Measurements from ENCODE around the gene GJD3. TPM values are rescaled to one million over a fixed set of nuclear protein-coding genes. Genes with fewer than 3 reads are reported as not detected.

Gene GJD3
- total RNA-seq, 4 donors from 2014 or later, result 0.98 to 1.2 TPM; not detected in 2

DNA sequence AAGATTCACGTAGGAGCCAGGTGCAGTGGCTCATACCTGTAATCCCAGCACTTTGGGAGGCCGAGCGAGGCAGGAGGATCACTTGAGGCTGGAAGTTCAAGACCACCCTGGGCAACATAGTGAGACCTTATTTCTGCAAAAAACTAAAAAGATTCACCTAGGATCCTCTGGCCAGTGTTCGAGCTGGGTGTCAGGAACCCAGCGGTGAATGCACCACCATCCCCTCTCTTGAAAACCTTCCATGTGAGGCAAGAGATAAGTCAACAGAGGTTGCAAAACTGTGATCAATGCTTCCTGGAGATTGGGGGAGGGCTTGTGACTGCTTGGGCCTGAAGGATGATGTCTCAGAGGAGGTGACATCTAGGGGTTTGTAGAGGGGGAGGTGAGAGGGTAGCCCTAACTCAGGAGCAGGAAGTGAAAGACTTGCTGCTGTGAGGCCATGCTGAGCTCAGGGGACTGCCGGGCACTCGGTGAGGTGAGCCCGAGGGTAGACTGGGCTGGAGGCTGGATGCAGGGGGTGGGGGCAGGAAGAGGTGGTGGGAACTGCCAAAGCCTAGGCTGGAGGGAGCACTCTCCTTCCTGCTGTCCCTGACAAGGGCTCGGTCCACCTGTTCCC lies 11.7 kb downstream of the GJD3 start:
- in situ Hi-C loops (cut with MboI; ENCODE audit: low sequenced_read_pairs in 4 of 4) (loop anchor here in 3 of 4 donors (5.0 to 25.0 kb wide), 3 partner anchors 51 to 148 kb away; partner anchors contain the start of gene WIPF2 (in 1 of the 3)), intact Hi-C loops (cut with DNase I; ENCODE audit: low total_unique reads) (loop anchor here (5.0 to 10.0 kb wide), 2 partner anchors 148 to 159 kb away; no protein-coding TSS in a partner anchor)
- DNase-seq, result no peak

GRCh38 chr17:40352237-40352778 lies 12.2 kb downstream of the GJD3 start:
- TF ChIP-seq POLR2A (IDR thresholded peaks at IDR 0.05), result no peak
- DNase-seq (no peak), ATAC-seq (no peak)
- Histone ChIP-seq H3K27ac (peak overlapping the region; percentile 51 to 100 (median 76)), H3K9me3 (no peaks in the 10 kb centered on the region), H3K4me3 (no peak overlapping the region), H3K27me3 (no peaks in the 10 kb centered on the region), H3K36me3 (peaks cover 0 to 45% of the 10 kb centered on the region in 2 donors), H3K4me1 (peaks cover 47 to 50% of the 10 kb centered on the region in 2 donors)
- intact Hi-C loops (cut with DNase I; ENCODE audit: low total_unique reads) (loop anchor here (5.0 to 10.0 kb wide), 2 partner anchors 148 to 160 kb away; no protein-coding TSS in a partner anchor), in situ Hi-C loops (cut with MboI; ENCODE audit: low sequenced_read_pairs in 4 of 4) (loop anchor here in 3 of 4 donors (5.0 to 25.0 kb wide), 3 partner anchors 50 to 148 kb away; partner anchors contain the start of gene WIPF2 (in 1 of the 3))

More for the DNA sequence above, 11.7 kb downstream of the GJD3 start:
- ATAC-seq, result no peak
- H3K27me3 ChIP-seq, result no peaks in the 10 kb centered on the region
- peaks cover 0 to 45% of the 10 kb centered on the region in 2 donors for H3K36me3 ChIP-seq
- TF ChIP-seq, protein P1, sequence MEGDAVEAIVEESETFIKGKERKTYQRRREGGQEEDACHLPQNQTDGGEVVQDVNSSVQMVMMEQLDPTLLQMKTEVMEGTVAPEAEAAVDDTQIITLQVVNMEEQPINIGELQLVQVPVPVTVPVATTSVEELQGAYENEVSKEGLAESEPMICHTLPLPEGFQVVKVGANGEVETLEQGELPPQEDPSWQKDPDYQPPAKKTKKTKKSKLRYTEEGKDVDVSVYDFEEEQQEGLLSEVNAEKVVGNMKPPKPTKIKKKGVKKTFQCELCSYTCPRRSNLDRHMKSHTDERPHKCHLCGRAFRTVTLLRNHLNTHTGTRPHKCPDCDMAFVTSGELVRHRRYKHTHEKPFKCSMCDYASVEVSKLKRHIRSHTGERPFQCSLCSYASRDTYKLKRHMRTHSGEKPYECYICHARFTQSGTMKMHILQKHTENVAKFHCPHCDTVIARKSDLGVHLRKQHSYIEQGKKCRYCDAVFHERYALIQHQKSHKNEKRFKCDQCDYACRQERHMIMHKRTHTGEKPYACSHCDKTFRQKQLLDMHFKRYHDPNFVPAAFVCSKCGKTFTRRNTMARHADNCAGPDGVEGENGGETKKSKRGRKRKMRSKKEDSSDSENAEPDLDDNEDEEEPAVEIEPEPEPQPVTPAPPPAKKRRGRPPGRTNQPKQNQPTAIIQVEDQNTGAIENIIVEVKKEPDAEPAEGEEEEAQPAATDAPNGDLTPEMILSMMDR (IDR thresholded peaks at IDR 0.05 in 4 of 5, conservative IDR thresholded peaks at IDR 0.05 in 1 of 5), result no peak
- no peak for TF ChIP-seq POLR2A (IDR thresholded peaks at IDR 0.05)
- H3K27ac ChIP-seq, result peak overlapping the region in 2 of 4 donors; percentile 95 to 100
- H3K9me3 ChIP-seq, result no peaks in the 10 kb centered on the region
- H3K4me1 ChIP-seq, result peaks cover 41 to 44% of the 10 kb centered on the region in 2 donors
- H3K4me3 ChIP-seq, result no peak overlapping the region

DNA sequence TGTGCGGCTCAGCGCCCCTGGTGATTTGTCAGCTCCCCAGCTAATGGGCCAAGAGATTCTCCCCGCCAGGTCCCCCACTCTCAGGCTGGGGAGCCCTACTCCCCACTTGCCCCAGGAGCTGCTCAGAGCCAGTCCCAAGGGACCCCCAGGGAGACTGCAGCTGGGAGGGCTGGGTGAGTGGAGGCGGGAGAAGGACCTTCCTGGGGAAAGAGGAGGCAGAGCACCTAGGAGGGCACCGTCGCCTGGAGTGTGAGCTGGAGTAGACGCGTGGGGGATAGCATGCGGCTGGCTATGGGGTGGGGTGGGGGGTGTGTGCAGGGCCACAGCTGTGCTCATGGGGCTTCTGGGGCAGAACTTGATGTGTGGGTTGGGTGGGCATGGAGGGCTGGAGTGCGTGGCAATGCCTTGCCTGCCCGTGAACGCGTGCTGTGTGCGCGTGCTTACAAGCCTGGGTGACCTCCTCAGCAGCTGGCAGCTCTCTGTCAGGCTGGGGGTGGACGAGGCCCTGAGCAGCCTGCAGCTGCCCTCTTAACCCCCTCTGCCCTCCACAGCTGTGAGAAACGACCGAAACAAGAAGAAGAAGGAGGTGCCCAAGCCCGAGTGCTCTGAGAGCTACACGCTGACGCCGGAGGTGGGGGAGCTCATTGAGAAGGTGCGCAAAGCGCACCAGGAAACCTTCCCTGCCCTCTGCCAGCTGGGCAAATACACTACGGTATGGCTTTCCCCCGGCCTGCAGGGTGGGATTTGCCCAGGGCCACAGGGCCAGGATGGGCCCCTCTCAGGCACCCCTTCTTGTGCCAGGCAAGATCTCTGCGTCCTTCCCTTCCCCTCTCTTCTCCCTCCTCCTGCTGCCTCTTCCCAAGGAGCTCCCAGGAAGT lies 12.9 kb downstream of the GJD3 start:
- in situ Hi-C loops (cut with MboI; ENCODE audit: low sequenced_read_pairs in 4 of 4) (loop anchor here in 3 of 4 donors (5.0 to 25.0 kb wide), 3 partner anchors 49 to 147 kb away; partner anchors contain the start of gene WIPF2 (in 1 of the 3)), intact Hi-C loops (cut with DNase I; ENCODE audit: low total_unique reads) (loop anchor here (5.0 to 10.0 kb wide), 2 partner anchors 147 to 161 kb away; no protein-coding TSS in a partner anchor)
- TF ChIP-seq, protein P1 (IDR thresholded peaks at IDR 0.05 in 4 of 5, conservative IDR thresholded peaks at IDR 0.05 in 1 of 5), result no peak
- TF ChIP-seq POLR2A (IDR thresholded peaks at IDR 0.05), result no peak
- DNase-seq (no peak), ATAC-seq (no peak)
- H3K4me3 ChIP-seq, result no peak overlapping the region
- H3K36me3 ChIP-seq, result peaks cover 0 to 43% of the 10 kb centered on the region in 2 donors
- peaks cover 54 to 57% of the 10 kb centered on the region in 2 donors for H3K4me1 ChIP-seq
- H3K27ac ChIP-seq, result peak overlapping the region; percentile 51 to 100 (median 76)
- no peaks in the 10 kb centered on the region for H3K9me3 ChIP-seq
- H3K27me3 ChIP-seq, result no peaks in the 10 kb centered on the region

DNA sequence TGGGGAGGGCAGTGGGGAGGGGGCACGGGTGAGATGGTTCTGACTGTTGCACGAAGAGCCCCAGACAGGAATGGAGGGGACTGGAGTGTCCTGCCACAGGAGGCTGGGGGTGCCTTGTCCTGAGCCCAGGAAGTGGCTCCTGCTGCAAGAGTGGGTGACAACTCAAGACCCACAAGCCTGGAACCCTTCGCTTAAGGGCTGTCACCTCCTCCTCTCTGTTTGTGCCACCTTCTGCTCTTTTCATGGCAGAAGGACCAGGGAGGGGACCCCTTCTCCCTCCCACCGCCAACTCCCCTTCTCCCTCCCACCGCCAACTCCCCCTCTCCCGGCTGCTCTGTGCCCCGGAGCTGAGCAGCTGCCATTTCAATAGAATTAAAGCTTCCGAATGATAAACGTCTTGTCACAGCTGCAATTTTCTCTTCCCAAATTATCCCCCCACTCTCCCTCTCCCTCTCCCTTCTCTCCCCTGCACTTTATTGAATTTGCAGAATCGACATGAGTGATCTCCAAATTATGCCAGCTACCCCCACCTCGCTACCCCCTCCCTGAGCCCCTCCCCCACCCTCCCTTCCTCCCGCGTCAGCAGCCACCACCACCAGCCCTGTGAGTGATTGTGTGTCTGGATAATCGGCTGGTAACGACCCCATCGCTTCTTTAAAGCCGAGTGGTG lies 13.7 kb downstream of the GJD3 start:
- H3K4me3 ChIP-seq, result no peak overlapping the region
- H3K9me3 ChIP-seq, result no peaks in the 10 kb centered on the region
- intact Hi-C loops (cut with DNase I; ENCODE audit: low total_unique reads), result loop anchor here (5.0 to 10.0 kb wide), 2 partner anchors 146 to 161 kb away; no protein-coding TSS in a partner anchor
- in situ Hi-C loops (cut with MboI; ENCODE audit: low sequenced_read_pairs in 4 of 4), result loop anchor here in 3 of 4 donors (5.0 to 25.0 kb wide), 3 partner anchors 49 to 146 kb away; partner anchors contain the start of gene WIPF2 (in 1 of the 3)
- TF ChIP-seq, protein P1 (IDR thresholded peaks at IDR 0.05 in 4 of 5, conservative IDR thresholded peaks at IDR 0.05 in 1 of 5), result no peak
- TF ChIP-seq POLR2A (IDR thresholded peaks at IDR 0.05), result no peak
- no peaks in the 10 kb centered on the region for H3K27me3 ChIP-seq
- H3K36me3 ChIP-seq, result peaks cover 0 to 35% of the 10 kb centered on the region in 2 donors
- DNase-seq (no peak), ATAC-seq (no peak)
- H3K4me1 ChIP-seq, result peaks cover 61 to 65% of the 10 kb centered on the region in 2 donors
- peak overlapping the region; percentile 56 to 100 (median 97) for H3K27ac ChIP-seq
